HUES6 (cell line): Measurements from ENCODE around the gene KPNA6.
"Not testable (repeated sequence)": the region's sequence is repeated elsewhere in the genome, so short reads cannot be mapped to it uniquely, and the experiment has no call there.

ENCODE experiments used
- H3K27ac ChIP-seq: 2 replicates; pipeline ENCODE4 v1.7.0; 2013; ENCODE audit warnings: low read depth, mild to moderate bottlenecking, low read length, inconsistent platforms
- H3K27me3 ChIP-seq: 2 replicates; pipeline ENCODE4 v1.6.1; 2013; ENCODE audit warnings: low read length; ENCODE audit not compliant: control insufficient read depth, insufficient read depth
- H3K36me3 ChIP-seq: 2 replicates; pipeline ENCODE4 v1.6.1; 2013; ENCODE audit warnings: low read length; ENCODE audit not compliant: control insufficient read depth, insufficient read depth
- H3K4me1 ChIP-seq: 2 replicates; pipeline ENCODE4 v1.6.1; 2013; ENCODE audit warnings: low read length; ENCODE audit not compliant: control insufficient read depth, insufficient read depth
- H3K4me3 ChIP-seq: 2 replicates; pipeline ENCODE4 v1.5.1; 2013; ENCODE audit warnings: low read depth, low read length
- H3K9ac ChIP-seq: one replicate; pipeline ENCODE4 v1.6.1; 2013; ENCODE audit warnings: mild to moderate bottlenecking, low read length
- H3K9me3 ChIP-seq: 2 replicates; pipeline ENCODE4 v1.6.1; 2013; ENCODE audit warnings: low read depth, low read length; ENCODE audit not compliant: control insufficient read depth, insufficient read depth

Gene KPNA6

GRCh38 chr1:32122151-32122550 lies 14.3 kb downstream of the KPNA6 start:
- H3K27ac ChIP-seq = no peak overlapping the region
- no peak overlapping the region for H3K4me3 ChIP-seq
- H3K9ac ChIP-seq = no peak overlapping the region
- no peaks in the 10 kb centered on the region for H3K36me3 ChIP-seq
- H3K9me3 ChIP-seq = no peaks in the 10 kb centered on the region
- peaks cover 6% of the 10 kb centered on the region for H3K4me1 ChIP-seq
- H3K27me3 ChIP-seq = no peaks in the 10 kb centered on the region

DNA sequence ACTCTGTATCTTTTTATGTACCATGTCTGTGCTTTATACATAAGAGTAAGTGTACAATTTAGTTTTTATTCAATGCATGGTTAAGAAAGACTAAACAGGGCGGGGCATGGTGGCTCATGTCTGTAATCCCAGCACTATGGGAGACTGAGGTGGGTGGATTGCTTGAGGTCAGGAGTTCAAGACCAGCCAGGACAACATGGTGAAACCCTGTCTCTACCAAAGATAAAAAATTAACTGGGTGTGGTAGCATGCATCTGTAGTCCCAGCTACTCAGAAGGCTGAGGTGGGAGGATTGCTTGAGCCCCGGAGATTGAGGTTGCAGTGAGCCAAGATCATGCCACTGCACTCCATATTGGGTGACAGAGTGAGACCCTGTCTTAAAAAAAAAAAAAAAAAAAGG lies 15.5 kb downstream of the KPNA6 start:
- H3K27ac ChIP-seq, H3K36me3 ChIP-seq, H3K9ac ChIP-seq, H3K27me3 ChIP-seq, H3K9me3 ChIP-seq, H3K4me3 ChIP-seq: not testable (repeated sequence)
- peaks cover 12% of the 10 kb centered on the region for H3K4me1 ChIP-seq

DNA sequence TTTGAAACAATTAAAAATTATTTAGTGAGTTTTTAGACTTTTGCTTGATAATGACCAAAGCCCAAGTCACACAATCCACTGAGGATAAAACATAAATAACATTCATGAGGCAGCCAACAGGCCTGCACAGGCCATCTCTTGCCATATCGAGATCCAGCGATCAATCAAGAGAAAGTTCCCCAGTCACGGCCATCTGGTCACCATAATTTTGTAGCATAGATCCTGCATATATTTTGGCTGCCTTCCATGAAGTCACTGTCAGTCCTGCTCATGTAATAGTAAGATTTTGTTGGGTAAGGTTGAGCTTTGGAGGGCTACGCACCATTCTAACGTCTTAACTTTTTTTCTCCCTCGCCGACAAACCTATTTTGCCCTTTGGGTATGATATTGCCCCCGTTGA lies 17.5 kb downstream of the KPNA6 start:
- no peak overlapping the region for H3K4me3 ChIP-seq
- no peaks in the 10 kb centered on the region for H3K27me3 ChIP-seq
- H3K4me1 ChIP-seq = peaks cover 16% of the 10 kb centered on the region
- H3K9me3 ChIP-seq = no peaks in the 10 kb centered on the region
- H3K9ac ChIP-seq = no peak overlapping the region
- H3K27ac ChIP-seq = no peak overlapping the region
- H3K36me3 ChIP-seq = peaks cover 2% of the 10 kb centered on the region; the same call in 1 of the 2 replicates

DNA sequence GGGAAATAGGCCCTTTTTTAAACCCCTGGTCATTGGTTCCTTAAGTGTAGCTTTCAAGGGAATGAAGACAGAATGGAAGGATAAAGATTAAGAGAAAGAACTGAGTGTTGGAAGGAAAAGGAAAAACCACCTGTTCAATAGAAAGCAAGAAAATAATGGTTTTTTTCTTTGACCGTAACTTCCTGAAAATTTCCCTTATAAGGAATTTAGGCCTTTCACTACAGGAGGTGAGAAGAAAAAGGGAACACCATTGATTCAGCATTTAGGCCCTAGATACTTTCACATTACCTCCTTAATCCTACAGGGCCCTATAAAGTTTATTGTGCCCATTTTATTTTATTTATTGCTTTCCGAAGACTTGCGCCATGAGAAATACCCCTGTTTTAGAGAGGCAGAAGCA lies 18.9 kb downstream of the KPNA6 start:
- Histone ChIP-seq H3K9me3 (no peaks in the 10 kb centered on the region), H3K9ac (no peak overlapping the region), H3K4me3 (no peak overlapping the region), H3K27me3 (no peaks in the 10 kb centered on the region), H3K27ac (no peak overlapping the region), H3K36me3 (peaks cover 3% of the 10 kb centered on the region; the same call in 1 of the 2 replicates), H3K4me1 (peaks cover 16% of the 10 kb centered on the region)

GRCh38 chr1:32127409-32128198 lies 19.7 kb downstream of the KPNA6 start:
- peaks cover 3% of the 10 kb centered on the region; the same call in 1 of the 2 replicates for H3K36me3 ChIP-seq
- no peak overlapping the region for H3K27ac ChIP-seq
- no peaks in the 10 kb centered on the region for H3K9me3 ChIP-seq
- no peak overlapping the region for H3K9ac ChIP-seq
- no peak overlapping the region for H3K4me3 ChIP-seq
- no peaks in the 10 kb centered on the region for H3K27me3 ChIP-seq
- peaks cover 16% of the 10 kb centered on the region for H3K4me1 ChIP-seq

- Histone ChIP-seq H3K9me3 (no peaks in the 10 kb centered on the region), H3K27me3 (no peaks in the 10 kb centered on the region), H3K36me3 (peaks cover 3% of the 10 kb centered on the region; the same call in 1 of the 2 replicates), H3K9ac (no peak overlapping the region), H3K4me3 (no peak overlapping the region), H3K4me1 (peaks cover 16% of the 10 kb centered on the region), H3K27ac (no peak overlapping the region)
Measured at GRCh38 chr1:32128479-32128878, 20.6 kb downstream of the KPNA6 start.

DNA sequence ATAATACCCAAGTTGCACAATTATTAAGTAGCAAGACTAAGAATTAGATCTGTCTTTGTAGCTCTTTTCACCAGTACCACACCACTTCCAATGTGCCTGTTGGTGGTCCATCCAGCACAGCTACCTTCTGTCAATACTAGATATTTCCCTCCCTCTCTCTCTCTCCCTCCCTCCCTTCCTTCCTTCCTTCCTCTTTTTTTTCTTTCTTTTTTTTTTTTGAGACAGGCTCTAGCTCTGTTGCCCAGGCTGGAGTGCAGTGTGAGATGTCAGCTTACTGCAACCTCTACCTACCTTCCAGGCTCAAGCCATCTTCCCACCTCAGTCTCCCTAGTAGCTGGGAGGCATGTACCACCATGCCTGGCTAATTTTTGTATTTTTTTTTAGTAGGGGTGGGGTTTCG lies 21.1 kb downstream of the KPNA6 start:
- peaks cover 3% of the 10 kb centered on the region; the same call in 1 of the 2 replicates for H3K36me3 ChIP-seq
- no peaks in the 10 kb centered on the region for H3K27me3 ChIP-seq
- no peaks in the 10 kb centered on the region for H3K9me3 ChIP-seq
- H3K4me3 ChIP-seq = no peak overlapping the region
- no peak overlapping the region for H3K27ac ChIP-seq
- H3K4me1 ChIP-seq = peaks cover 16% of the 10 kb centered on the region
- H3K9ac ChIP-seq = no peak overlapping the region

DNA sequence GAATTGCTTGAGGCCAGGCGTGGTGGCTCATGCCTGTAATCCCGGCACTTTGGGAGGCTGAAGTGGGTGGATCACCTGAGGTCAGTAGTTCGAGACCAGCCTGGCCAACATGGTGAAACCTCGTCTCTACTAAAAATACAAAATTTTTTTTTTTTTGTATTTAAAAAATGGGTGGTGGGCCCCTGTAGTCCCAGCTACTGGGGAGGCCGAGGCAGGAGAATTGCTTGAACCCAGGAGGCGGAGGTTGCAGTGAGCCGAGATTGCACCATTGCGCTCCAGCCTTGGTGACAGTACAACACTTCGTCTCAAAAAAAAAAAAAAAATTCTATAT lies 26.1 kb downstream of the KPNA6 start:
- H3K9me3 ChIP-seq, H3K4me1 ChIP-seq, H3K4me3 ChIP-seq, H3K9ac ChIP-seq, H3K27ac ChIP-seq, H3K27me3 ChIP-seq, H3K36me3 ChIP-seq: not testable (repeated sequence)

- Histone ChIP-seq H3K4me1 (no peaks in the 10 kb centered on the region), H3K4me3 (no peak overlapping the region), H3K9me3 (no peaks in the 10 kb centered on the region), H3K27me3 (no peaks in the 10 kb centered on the region), H3K9ac (no peak overlapping the region), H3K36me3 (0 out of 2 replicates have a peak, but pooled peaks cover 3% of the 10 kb centered on the region), H3K27ac (no peak overlapping the region)
Measured at GRCh38 chr1:32137111-32137510, 29.3 kb downstream of the KPNA6 start.

DNA sequence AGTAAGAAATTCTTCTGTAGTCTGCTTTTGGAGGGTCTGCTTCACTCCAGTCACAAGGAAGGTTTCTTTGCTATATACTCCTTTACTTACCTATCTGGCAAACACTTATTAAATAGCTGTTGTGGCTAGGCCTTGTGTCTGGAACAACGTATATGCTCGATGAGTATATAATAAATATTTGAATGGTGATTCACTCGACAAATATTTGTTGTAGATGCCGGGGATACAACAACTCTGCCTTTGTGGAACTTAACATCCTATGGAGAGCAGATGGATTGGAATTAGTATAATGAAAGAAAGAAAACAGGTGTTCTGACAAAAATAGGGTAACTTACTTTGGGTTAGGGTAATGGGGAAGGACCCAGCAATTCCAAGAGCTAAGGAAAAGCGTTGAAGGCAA lies 31.1 kb downstream of the KPNA6 start:
- H3K9me3 ChIP-seq = no peaks in the 10 kb centered on the region
- no peaks in the 10 kb centered on the region for H3K4me1 ChIP-seq
- H3K36me3 ChIP-seq = 0 out of 2 replicates have a peak, but pooled peaks cover 3% of the 10 kb centered on the region
- H3K27ac ChIP-seq = no peak overlapping the region
- H3K4me3 ChIP-seq = no peak overlapping the region
- no peaks in the 10 kb centered on the region for H3K27me3 ChIP-seq
- no peak overlapping the region for H3K9ac ChIP-seq

DNA sequence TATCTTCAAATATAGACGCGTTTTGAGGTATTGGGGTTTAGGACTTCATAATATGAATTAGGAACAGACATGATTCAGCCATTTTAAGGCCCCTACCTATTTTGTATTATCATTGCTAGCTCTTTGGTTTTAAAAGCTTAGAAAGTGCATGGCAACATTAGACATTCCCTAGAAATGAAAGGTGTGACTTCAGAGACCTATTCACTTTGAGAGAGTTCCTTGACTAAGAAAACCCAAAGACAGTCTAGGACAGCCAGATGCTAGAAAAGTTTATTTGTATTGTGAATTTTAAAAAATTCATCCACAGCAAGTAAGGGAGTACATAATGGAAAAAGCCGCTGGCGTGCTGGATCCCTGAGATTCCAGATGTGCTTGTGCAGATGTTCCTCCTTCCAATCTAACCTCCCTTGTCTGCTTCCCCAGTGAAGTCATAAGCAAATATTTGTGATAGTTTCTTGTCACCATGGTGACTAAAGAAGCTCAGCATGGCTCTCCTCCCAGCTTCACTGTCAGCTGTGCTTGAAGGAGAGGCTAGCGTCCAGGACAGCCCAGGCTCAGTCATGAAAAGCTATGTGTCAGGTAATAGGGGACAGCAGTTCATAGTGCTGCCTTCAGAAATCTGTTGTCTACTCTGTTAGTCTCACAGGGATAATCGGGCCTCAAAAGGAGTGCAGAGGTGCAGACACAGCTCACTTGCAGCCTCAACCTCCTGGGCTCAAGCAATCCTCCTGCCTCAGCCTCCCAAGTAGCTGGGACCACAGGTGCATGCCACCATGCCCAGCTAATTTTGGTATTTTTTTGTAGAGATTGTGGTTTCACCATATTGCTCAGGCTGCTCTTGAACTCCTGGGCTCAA lies 34.8 kb downstream of the KPNA6 start:
- Histone ChIP-seq H3K4me1 (no peaks in the 10 kb centered on the region), H3K36me3 (no peaks in the 10 kb centered on the region), H3K9ac (no peak overlapping the region), H3K27me3 (no peaks in the 10 kb centered on the region), H3K4me3 (no peak overlapping the region), H3K9me3 (no peaks in the 10 kb centered on the region), H3K27ac (no peak overlapping the region)
